Measurements from ENCODE around the gene FA2H. TPM values are rescaled to one million over a fixed set of nuclear protein-coding genes. Genes with fewer than 3 reads are reported as not detected.

Gene FA2H
- total RNA-seq, 1 donor from 2014 or later: not detected

- no peak for DNase-seq (ENCODE audit: low read depth in 2 of 2)
Measured at GRCh38 chr16:74744566-74744965, 30.1 kb downstream of the FA2H start.

- DNase-seq (ENCODE audit: low read depth in 2 of 2): peak; percentile 18 to 54
Measured at GRCh38 chr16:74743668-74744299, 30.8 kb downstream of the FA2H start.

GRCh38 chr16:74743045-74743667 lies 31.5 kb downstream of the FA2H start:
- no peak for DNase-seq (ENCODE audit: low read depth in 2 of 2)

- DNase-seq (ENCODE audit: low read depth in 2 of 2): peak in 1 of 2 donors; percentile 40
Measured at GRCh38 chr16:74742051-74742481, 32.6 kb downstream of the FA2H start.

- DNase-seq (ENCODE audit: low read depth in 2 of 2): peak; percentile 30 to 66
Measured at GRCh38 chr16:74740795-74741304, 33.8 kb downstream of the FA2H start.

- no peak for DNase-seq (ENCODE audit: low read depth in 2 of 2)
Measured at GRCh38 chr16:74739275-74739674, 35.3 kb downstream of the FA2H start.

GRCh38 chr16:74738816-74739215 lies 35.8 kb downstream of the FA2H start:
- DNase-seq (ENCODE audit: low read depth in 2 of 2): no peak

GRCh38 chr16:74738113-74738541 lies 36.5 kb downstream of the FA2H start:
- peak in 1 of 2 donors; percentile 46 for DNase-seq (ENCODE audit: low read depth in 2 of 2)

- DNase-seq (ENCODE audit: low read depth in 2 of 2): no peak
Measured at GRCh38 chr16:74737521-74737920, 37.1 kb downstream of the FA2H start.

GRCh38 chr16:74736531-74737157 lies 38.0 kb downstream of the FA2H start:
- no peak for DNase-seq (ENCODE audit: low read depth in 2 of 2)

- DNase-seq (ENCODE audit: low read depth in 2 of 2): no peak
Measured at GRCh38 chr16:74735554-74735953, 39.1 kb downstream of the FA2H start.

GRCh38 chr16:74735162-74735452 lies 39.5 kb downstream of the FA2H start:
- DNase-seq (ENCODE audit: low read depth in 2 of 2): no peak

- DNase-seq (ENCODE audit: low read depth in 2 of 2): no peak
Measured at GRCh38 chr16:74734361-74735161, 40.1 kb downstream of the FA2H start.

- no peak for DNase-seq (ENCODE audit: low read depth in 2 of 2)
Measured at GRCh38 chr16:74732707-74733350, 41.8 kb downstream of the FA2H start.

- no peak for DNase-seq (ENCODE audit: low read depth in 2 of 2)
Measured at GRCh38 chr16:74731853-74732477, 42.7 kb downstream of the FA2H start.

GRCh38 chr16:74729783-74730683 lies 44.6 kb downstream of the FA2H start:
- no peak for DNase-seq (ENCODE audit: low read depth in 2 of 2)

GRCh38 chr16:74727903-74728302 lies 46.7 kb downstream of the FA2H start:
- DNase-seq (ENCODE audit: low read depth in 2 of 2): no peak

GRCh38 chr16:74726716-74727115 lies 47.9 kb downstream of the FA2H start:
- DNase-seq (ENCODE audit: low read depth in 2 of 2): no peak

GRCh38 chr16:74725651-74726455 lies 48.8 kb downstream of the FA2H start:
- no peak for DNase-seq (ENCODE audit: low read depth in 2 of 2)

Measured in lung microvascular endothelial cell (primary cell).